ENCODE measurements around the gene PLEKHG3.

The PLEKHG3 gene

DNA sequence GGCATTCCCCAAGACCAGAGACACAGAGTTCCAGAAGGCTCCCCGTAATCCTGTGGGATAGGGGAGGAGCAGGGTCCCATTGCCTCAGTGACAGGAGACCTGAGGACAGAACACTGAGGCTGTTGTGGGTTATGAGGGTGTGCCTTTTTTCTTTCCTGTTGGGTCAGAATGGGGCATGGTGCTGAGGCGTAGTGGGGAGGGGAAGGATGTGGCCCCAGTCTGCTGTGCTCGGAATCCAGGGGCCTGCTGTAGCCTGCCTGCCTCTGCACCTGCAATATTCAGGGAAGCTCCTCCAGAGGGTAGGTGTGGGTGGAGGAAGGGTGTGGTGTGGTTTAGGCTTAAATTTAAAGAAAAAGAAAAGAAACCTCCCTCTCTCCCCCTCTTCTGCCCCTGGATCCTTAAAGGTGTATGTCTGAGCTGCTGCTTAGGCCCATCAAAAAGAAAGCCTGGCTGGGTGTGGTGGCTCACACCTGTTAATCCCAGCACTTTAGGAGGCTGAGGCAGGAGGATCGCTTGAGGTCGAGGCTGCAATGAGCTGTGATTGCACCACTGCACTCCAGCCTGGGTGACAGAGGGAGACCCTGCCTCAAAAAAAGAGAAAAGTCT is 18.7 kb downstream of the PLEKHG3 start:
- Histone ChIP-seq H3K36me3 (peaks cover 4% of the 10 kb centered on the region; the same call in 1 of the 2 replicates), H3K27ac (peak overlapping the region; percentile 70), H3K4me1 (peaks cover 76% of the 10 kb centered on the region), H3K4me3 (0 out of 2 replicates have a peak overlapping the region, but pooled peaks have one; percentile 14), H4K20me1 (peaks cover 16% of the 10 kb centered on the region), H3K27me3 (no peaks in the 10 kb centered on the region), H3K9me3 (no peaks in the 10 kb centered on the region), H3K4me2 (peak overlapping the region; percentile 90), H3K9ac (peak overlapping the region; percentile 51; the same call in 1 of the 2 replicates)
- no peak for TF ChIP-seq Cebpa-rat (IDR thresholded peaks at IDR 0.05)

DNA sequence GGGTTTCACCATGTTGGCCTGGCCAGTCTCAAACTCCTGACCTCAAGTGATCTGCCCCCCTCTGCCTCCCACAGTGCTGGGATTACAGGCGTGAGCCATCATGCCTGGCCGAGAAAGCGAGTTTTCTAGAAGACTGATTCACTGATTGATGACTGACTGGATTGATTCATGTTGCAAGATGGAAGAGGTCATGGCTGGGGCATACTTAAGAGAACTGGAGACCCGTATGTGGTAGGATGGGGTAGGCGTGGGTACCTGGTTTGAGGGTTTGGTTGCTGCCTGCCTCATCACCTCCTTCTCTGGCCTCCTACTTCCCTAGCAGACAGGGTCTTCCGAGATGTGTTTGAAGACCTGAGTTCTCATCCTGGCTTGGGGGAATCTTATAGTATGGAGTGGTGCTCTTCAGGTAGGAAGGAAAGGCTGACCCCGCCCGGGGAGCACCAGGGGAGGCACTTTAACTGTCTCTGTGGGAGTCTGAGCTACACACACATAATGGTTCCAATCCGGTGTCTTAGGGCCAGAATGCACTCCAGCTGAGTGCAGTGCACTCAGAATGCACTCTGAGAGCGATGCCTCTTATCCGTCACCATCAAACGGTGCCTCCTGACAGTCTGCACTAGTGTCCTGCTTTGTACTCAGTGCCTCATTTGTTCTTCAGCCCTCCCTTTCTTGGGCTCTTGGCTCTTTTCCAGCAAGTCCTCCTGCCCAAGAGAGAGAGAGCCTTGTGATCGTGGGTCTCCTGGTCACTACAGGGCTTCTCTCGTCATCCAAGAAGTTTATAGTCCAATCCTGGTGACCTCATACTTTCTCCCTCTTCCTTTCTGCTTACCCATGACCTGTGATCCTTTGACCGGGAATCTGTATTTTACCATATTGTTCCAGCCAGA is 19.7 kb downstream of the PLEKHG3 start:
- TF ChIP-seq Cebpa-rat (IDR thresholded peaks at IDR 0.05): no peak
- Histone ChIP-seq H3K4me2 (peak overlapping the region; percentile 90), H3K9ac (no peak overlapping the region), H3K36me3 (peaks cover 6% of the 10 kb centered on the region; the same call in 1 of the 2 replicates), H3K4me3 (no peak overlapping the region), H4K20me1 (peaks cover 16% of the 10 kb centered on the region), H3K27ac (no peak overlapping the region), H3K9me3 (no peaks in the 10 kb centered on the region), H3K4me1 (peaks cover 70% of the 10 kb centered on the region), H3K27me3 (no peaks in the 10 kb centered on the region)

DNA sequence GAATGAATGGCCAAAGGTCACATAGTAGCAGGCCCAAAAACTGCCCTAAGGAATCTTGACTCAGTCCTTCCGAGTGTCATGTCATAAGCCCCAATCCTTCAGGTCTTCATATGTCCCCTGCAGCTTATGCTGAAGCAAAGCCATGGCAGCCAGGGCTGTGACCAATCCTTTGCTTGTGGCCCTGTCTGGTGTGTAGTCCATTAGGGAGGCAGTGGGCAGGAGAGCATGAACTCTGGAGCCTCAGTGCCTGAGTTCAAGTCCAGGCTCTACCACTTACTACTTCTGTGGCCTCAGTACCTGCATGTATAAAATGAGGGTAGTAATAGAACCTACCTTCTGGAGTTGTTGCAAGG is 20.3 kb downstream of the PLEKHG3 start:
- Histone ChIP-seq H4K20me1 (peaks cover 16% of the 10 kb centered on the region), H3K4me3 (no peak overlapping the region), H3K36me3 (peaks cover 6% of the 10 kb centered on the region; the same call in 1 of the 2 replicates), H3K4me2 (peak overlapping the region; percentile 81), H3K9ac (no peak overlapping the region), H3K27me3 (no peaks in the 10 kb centered on the region), H3K9me3 (no peaks in the 10 kb centered on the region), H3K27ac (no peak overlapping the region), H3K4me1 (peaks cover 76% of the 10 kb centered on the region)
- no peak for TF ChIP-seq Cebpa-rat (IDR thresholded peaks at IDR 0.05)

DNA sequence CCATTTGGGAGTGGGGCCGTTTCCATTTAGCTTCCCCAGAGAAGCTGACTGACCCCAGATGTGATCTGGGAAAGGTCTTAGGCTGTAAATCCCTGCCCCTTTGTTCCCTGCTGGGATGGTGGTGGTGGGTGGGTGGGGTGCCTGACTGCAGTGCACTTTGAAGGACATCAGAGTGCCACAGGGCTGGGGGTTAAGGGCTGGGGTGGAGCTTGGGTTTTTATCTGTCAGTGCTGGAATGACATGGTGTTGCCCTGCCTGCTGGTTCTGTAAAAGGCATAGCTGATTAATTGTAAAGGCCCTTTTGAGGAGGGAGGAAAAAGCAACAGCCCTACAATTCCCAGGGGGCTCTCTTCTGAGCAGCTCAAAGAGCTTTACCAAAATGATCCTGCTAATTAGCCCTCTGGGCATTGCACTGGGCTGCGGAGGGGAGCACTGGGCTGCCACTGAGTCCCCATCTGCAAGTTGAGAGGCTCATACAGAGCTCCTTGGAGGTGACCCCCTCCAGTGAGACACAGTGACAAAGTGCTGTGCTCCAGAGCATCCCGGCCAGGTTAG is 21.1 kb downstream of the PLEKHG3 start:
- H3K27me3 ChIP-seq: no peaks in the 10 kb centered on the region
- no peak for TF ChIP-seq Cebpa-rat (IDR thresholded peaks at IDR 0.05)
- H3K4me2 ChIP-seq: peak overlapping the region; percentile 81
- H3K4me3 ChIP-seq: no peak overlapping the region
- H3K9ac ChIP-seq: no peak overlapping the region
- H4K20me1 ChIP-seq: peaks cover 16% of the 10 kb centered on the region
- peaks cover 81% of the 10 kb centered on the region for H3K4me1 ChIP-seq
- H3K27ac ChIP-seq: no peak overlapping the region
- H3K9me3 ChIP-seq: no peaks in the 10 kb centered on the region
- H3K36me3 ChIP-seq: peaks cover 6% of the 10 kb centered on the region; the same call in 1 of the 2 replicates

DNA sequence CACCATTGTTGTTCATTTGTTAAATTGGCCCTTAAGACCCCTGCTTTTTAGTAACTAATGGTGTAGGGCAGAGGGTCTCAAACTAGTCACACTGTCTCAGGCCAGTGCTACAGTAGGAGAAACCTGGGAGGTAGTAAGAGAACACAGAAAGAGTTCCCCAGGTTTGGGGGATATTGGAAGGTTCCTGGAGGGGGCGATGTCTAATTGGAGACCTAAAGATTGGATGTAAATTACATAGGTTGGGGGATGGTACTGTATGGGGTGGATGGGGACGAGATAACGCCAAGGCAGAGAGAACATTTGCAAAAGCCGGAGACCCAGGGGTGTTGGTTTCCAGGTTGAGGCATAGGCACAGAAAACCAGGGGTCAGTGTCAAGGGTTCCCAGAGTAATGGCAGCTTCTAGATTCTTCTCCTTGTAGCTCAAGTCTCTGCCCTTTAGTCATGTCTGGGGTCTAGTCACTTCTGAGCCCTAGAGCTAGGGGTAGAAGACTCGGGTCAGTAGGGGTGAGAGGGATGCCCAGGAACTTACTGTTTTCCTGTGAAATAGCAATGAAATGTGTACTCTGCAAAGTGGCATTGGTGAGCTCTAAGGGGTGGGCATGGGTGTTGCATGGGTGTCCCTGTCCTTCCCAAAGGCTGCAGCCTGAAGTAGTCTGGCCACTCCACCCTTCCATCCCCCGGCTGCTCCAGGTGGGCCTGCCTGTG is 21.8 kb downstream of the PLEKHG3 start:
- H3K9me3 ChIP-seq: no peaks in the 10 kb centered on the region
- H3K4me2 ChIP-seq: peak overlapping the region; percentile 81
- no peak overlapping the region for H3K27ac ChIP-seq
- peaks cover 6% of the 10 kb centered on the region; the same call in 1 of the 2 replicates for H3K36me3 ChIP-seq
- peaks cover 75% of the 10 kb centered on the region for H3K4me1 ChIP-seq
- no peak overlapping the region for H3K9ac ChIP-seq
- H3K4me3 ChIP-seq: no peak overlapping the region
- no peaks in the 10 kb centered on the region for H3K27me3 ChIP-seq
- no peak for TF ChIP-seq Cebpa-rat (IDR thresholded peaks at IDR 0.05)
- H4K20me1 ChIP-seq: peaks cover 16% of the 10 kb centered on the region

DNA sequence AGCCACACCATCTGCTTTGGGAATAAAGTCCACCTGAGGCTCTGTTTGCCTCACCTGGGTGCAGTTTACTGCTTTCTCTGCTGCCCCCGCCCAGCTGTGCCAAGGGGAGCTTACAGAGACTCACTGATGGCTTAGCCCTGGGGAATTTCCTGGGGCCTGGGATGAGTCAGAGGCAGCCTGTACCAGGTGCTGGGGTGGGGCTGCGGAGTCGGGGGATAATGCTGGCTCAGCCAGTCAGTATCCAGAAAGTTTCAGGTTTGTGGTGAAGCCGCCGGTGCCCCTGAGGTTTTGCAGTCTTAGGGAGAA is 22.3 kb downstream of the PLEKHG3 start:
- peak overlapping the region; percentile 81 for H3K4me2 ChIP-seq
- no peak overlapping the region for H3K27ac ChIP-seq
- H3K4me3 ChIP-seq: no peak overlapping the region
- peaks cover 70% of the 10 kb centered on the region for H3K4me1 ChIP-seq
- TF ChIP-seq Cebpa-rat (IDR thresholded peaks at IDR 0.05): no peak
- H3K27me3 ChIP-seq: no peaks in the 10 kb centered on the region
- H4K20me1 ChIP-seq: peaks cover 16% of the 10 kb centered on the region
- no peaks in the 10 kb centered on the region for H3K9me3 ChIP-seq
- no peak overlapping the region for H3K9ac ChIP-seq
- peaks cover 6% of the 10 kb centered on the region; the same call in 1 of the 2 replicates for H3K36me3 ChIP-seq

DNA sequence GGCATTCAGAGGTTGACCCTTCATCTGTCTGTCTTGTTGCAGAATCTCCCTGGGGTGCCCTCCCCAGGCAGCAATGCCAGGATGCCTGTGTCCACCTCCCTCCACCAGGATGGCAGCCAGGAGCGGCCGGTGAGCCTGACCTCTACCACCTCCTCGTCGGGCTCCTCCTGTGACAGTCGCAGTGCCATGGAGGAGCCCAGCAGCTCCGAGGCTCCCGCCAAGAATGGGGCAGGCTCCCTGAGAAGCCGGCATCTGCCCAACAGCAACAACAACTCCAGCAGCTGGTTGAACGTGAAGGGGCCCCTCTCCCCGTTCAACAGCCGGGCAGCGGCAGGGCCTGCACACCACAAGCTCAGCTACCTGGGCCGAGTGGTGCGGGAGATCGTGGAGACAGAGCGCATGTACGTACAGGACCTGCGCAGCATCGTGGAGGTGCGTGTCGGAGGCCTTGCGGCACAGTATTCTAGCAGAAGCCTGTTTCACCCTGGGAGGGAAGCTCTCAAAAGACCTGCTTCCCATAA is 23.4 kb downstream of the PLEKHG3 start:
- H3K9me3 ChIP-seq: no peaks in the 10 kb centered on the region
- no peak overlapping the region for H3K9ac ChIP-seq
- no peak overlapping the region for H3K27ac ChIP-seq
- H3K4me2 ChIP-seq: no peak overlapping the region
- H3K36me3 ChIP-seq: peaks cover 12% of the 10 kb centered on the region
- H3K4me3 ChIP-seq: no peak overlapping the region
- peaks cover 16% of the 10 kb centered on the region for H4K20me1 ChIP-seq
- peaks cover 59% of the 10 kb centered on the region for H3K4me1 ChIP-seq
- TF ChIP-seq Cebpa-rat (IDR thresholded peaks at IDR 0.05): no peak
- no peaks in the 10 kb centered on the region for H3K27me3 ChIP-seq

DNA sequence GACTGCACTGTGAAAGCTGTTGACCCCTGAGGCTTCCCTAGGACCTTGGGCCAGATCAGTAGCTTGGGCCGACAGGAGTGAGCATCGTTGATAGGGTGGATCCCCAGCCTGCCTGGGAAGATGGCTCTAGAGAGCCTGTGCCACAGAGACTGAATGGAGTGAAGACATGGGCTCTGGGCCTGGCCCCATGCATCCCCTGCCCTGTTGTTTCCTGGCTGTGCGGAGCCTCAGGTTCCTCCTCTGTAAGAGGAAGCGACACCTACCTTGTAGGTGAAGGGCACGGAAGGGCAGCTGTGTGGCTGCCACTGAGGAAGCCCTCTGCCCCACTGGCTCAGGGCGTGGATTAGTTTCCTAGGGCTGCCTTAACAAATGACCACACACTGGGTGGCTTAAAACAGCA is 23.9 kb downstream of the PLEKHG3 start:
- Histone ChIP-seq H3K36me3 (peaks cover 17% of the 10 kb centered on the region), H3K27ac (no peak overlapping the region), H3K4me1 (peaks cover 54% of the 10 kb centered on the region), H3K9ac (no peak overlapping the region), H3K9me3 (no peaks in the 10 kb centered on the region), H3K27me3 (no peaks in the 10 kb centered on the region), H4K20me1 (peaks cover 16% of the 10 kb centered on the region), H3K4me2 (no peak overlapping the region), H3K4me3 (no peak overlapping the region)
- no peak for TF ChIP-seq Cebpa-rat (IDR thresholded peaks at IDR 0.05)

DNA sequence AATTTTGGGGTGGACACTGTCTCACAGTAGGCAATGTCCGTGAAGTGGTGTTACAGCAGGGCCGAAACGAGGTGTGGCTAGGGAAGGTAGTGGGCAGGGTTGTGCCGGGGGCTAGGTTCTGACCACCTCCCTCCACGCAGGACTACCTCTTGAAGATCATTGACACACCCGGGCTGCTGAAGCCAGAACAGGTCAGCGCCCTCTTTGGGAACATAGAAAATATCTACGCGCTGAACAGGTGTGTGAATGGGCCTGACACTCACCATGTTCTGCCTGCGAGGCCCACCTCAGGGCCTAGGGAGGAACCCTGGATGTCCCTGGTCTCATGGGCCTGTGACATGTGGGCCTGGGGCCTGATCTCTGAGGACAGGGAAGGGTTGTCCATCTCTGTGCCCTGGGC is 24.6 kb downstream of the PLEKHG3 start:
- peaks cover 53% of the 10 kb centered on the region for H3K4me1 ChIP-seq
- H3K9me3 ChIP-seq: no peaks in the 10 kb centered on the region
- H4K20me1 ChIP-seq: peaks cover 16% of the 10 kb centered on the region
- no peaks in the 10 kb centered on the region for H3K27me3 ChIP-seq
- peaks cover 21% of the 10 kb centered on the region for H3K36me3 ChIP-seq
- H3K27ac ChIP-seq: no peak overlapping the region
- no peak overlapping the region for H3K4me2 ChIP-seq
- no peak for TF ChIP-seq Cebpa-rat (IDR thresholded peaks at IDR 0.05)
- H3K4me3 ChIP-seq: no peak overlapping the region
- no peak overlapping the region for H3K9ac ChIP-seq
